Chondrocyte (in vitro differentiated cells): ENCODE data around the gene TAF11L12. TPM values are rescaled to one million over a fixed set of nuclear protein-coding genes. Genes with fewer than 3 reads are reported as not detected.

Experiments used
- DNase-seq: peaks from one replicate; pipeline ENCODE4 v3.0.0; 2021; ENCODE audit warnings: mixed read lengths, low spot score
- H3K27ac Mint-ChIP-seq: one replicate; pipeline ENCODE4 v1.8.0; 2021; ENCODE audit warnings: mild to moderate bottlenecking, moderate library complexity, mixed read lengths; ENCODE audit not compliant: unreplicated experiment
- H3K27me3 Mint-ChIP-seq: 2 replicates; pipeline ENCODE4 v1.8.0; 2021; ENCODE audit warnings: low read depth, mixed read lengths
- H3K36me3 Mint-ChIP-seq: 2 replicates; pipeline ENCODE4 v1.8.0; 2021; ENCODE audit warnings: low read depth, mixed read lengths
- H3K4me1 Mint-ChIP-seq: 2 replicates; pipeline ENCODE4 v1.8.0; 2021; ENCODE audit warnings: low read depth, mild to moderate bottlenecking, mixed read lengths
- H3K4me3 Mint-ChIP-seq: one replicate; pipeline ENCODE4 v1.8.0; 2021; ENCODE audit warnings: mild to moderate bottlenecking, moderate library complexity, mixed read lengths; ENCODE audit not compliant: unreplicated experiment
- H3K9me3 Mint-ChIP-seq: 2 replicates; pipeline ENCODE4 v1.8.0; 2021; ENCODE audit warnings: low read depth, mixed read lengths
- CTCF ChIP-seq: fragments of 200-600 bp; sonication (generic); IDR thresholded peaks from 2 replicates; pipeline ENCODE4 v1.5.0; 2021; ENCODE audit warnings: antibody characterized with exemption, mild to moderate bottlenecking, moderate library complexity
- total RNA-seq: library from RNA; stranded (reverse); gene quantifications from 3 replicates; pipeline ENCODE4 v1.2.1, GENCODE V29; 2021

TAF11L12 gene
- total RNA-seq, 1 donor from 2014 or later = not detected

- Mint-ChIP-seq H3K36me3 (peaks cover 4% of the 10 kb centered on the region), H3K9me3 (peaks cover 15% of the 10 kb centered on the region), H3K27me3 (no peaks in the 10 kb centered on the region), H3K27ac (no peak overlapping the region), H3K4me1 (no peaks in the 10 kb centered on the region), H3K4me3 (no peak overlapping the region)
- no peak for DNase-seq
- TF ChIP-seq CTCF = no peak
Observed at GRCh38 chr5:17655921-17656320, 45.7 kb downstream of the TAF11L12 start.

Other genes starting within 250 kb of the TAF11L12 start
- gene TAF11L2, start 112.2 kb upstream of the TAF11L12 start, total RNA-seq = not detected in 3 replicates
- gene TAF11L3, start 92.0 kb upstream of the TAF11L12 start, total RNA-seq = not detected in 3 replicates
- not detected in 3 replicates for gene TAF11L4, start 88.6 kb upstream of the TAF11L12 start, total RNA-seq
- not detected in 3 replicates for gene TAF11L5, start 85.2 kb upstream of the TAF11L12 start, total RNA-seq
- gene TAF11L6, start 81.7 kb upstream of the TAF11L12 start, total RNA-seq = not detected in 3 replicates
- gene TAF11L7, start 24.6 kb upstream of the TAF11L12 start, total RNA-seq = not detected in 3 replicates
- gene TAF11L8, start 19.4 kb upstream of the TAF11L12 start, total RNA-seq = not detected in 3 replicates
- not detected in 3 replicates for gene TAF11L9, start 16.0 kb upstream of the TAF11L12 start, total RNA-seq
- not detected in 3 replicates for gene TAF11L10, start 12.6 kb upstream of the TAF11L12 start, total RNA-seq
- gene TAF11L11, start 6.2 kb upstream of the TAF11L12 start, total RNA-seq = not detected in 3 replicates
- not detected in 3 replicates for gene TAF11L13, start 21.7 kb downstream of the TAF11L12 start, total RNA-seq
- gene TAF11L14, start 24.1 kb downstream of the TAF11L12 start, total RNA-seq = not detected in 3 replicates